Smooth muscle cell of the brain vasculature (primary cell): ENCODE data around the gene CTDSPL.
"Not testable (repeated sequence)": the region's sequence is repeated elsewhere in the genome, so short reads cannot be mapped to it uniquely, and the experiment has no call there.

Experiments
- DNase-seq: peaks from one replicate; pipeline ENCODE4 v3.0.0-alpha.2; 2012; ENCODE audit warnings: low read depth, low spot score

CTDSPL gene

GRCh38 chr3:38018296-38019266 lies 156.9 kb downstream of the CTDSPL start:
- DNase-seq, result no peak

GRCh38 chr3:38019658-38020341 lies 158.1 kb downstream of the CTDSPL start:
- no peak for DNase-seq

- DNase-seq, result no peak
These were observed 158.7 kb downstream of the CTDSPL start for GRCh38 chr3:38020342-38020726.

GRCh38 chr3:38021196-38021595 lies 159.5 kb downstream of the CTDSPL start:
- DNase-seq, result no peak

GRCh38 chr3:38022301-38022700 lies 160.6 kb downstream of the CTDSPL start:
- no peak for DNase-seq

- no peak for DNase-seq
These were observed 161.4 kb downstream of the CTDSPL start for GRCh38 chr3:38022896-38023709.

GRCh38 chr3:38026856-38027255 lies 165.2 kb downstream of the CTDSPL start:
- DNase-seq, result no peak

GRCh38 chr3:38027466-38028465 lies 166.1 kb downstream of the CTDSPL start:
- DNase-seq, result no peak

- no peak for DNase-seq
These were observed 167.1 kb downstream of the CTDSPL start for GRCh38 chr3:38028621-38029361.

- DNase-seq, result no peak
These were observed 167.9 kb downstream of the CTDSPL start, which contains the start of gene PLCD1 for GRCh38 chr3:38029400-38030125. Gene PLCD1, minus strand, starts transcription at chr3:38029642. Its CDS starts 103 bp downstream, at chr3:38029539.

- DNase-seq, result no peak
These were observed 168.7 kb downstream of the CTDSPL start for GRCh38 chr3:38030126-38031021.

- no peak for DNase-seq
These were observed 169.6 kb downstream of the CTDSPL start for GRCh38 chr3:38031022-38031994.

- DNase-seq, result no peak
These were observed 170.7 kb downstream of the CTDSPL start for GRCh38 chr3:38032328-38032865.

GRCh38 chr3:38033586-38033985 lies 171.9 kb downstream of the CTDSPL start:
- DNase-seq, result not testable (repeated sequence)
